Measurements from ENCODE around the gene ENAH. TPM values are rescaled to one million over a fixed set of nuclear protein-coding genes. Genes with fewer than 3 reads are reported as not detected.

The ENAH gene
- total and polyA plus RNA-seq, 9 of the 15 experiments (the other 6 are each of a cell fraction or from before 2014, with no cell fraction given), result 0.03 to 1.2 (median 0.15) TPM

DNA sequence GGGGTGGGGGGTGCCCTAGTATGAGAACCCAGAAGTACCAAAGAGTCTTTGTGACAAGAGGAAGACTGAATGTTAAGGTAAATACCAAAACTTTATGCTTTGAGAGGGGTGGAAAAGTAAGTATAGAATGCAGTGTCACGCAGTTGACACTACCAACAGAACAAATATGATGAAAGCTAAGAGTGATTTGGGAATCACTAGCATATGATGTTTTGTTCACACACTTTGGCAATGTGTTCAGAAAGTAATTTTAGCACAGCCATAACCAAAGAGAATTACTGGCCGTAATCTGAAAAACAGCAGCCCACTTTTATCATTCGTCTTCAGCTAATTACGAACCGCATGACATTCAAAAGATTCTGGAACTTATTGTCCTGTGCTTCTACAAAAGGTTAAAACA is 59.5 kb downstream of the ENAH start:
- H3K79me2 ChIP-seq (ENCODE audit: control insufficient read depth, insufficient read depth, low read length), result no peaks in the 10 kb centered on the region
- FAIRE-seq (peak; percentile 70), ATAC-seq (no peak), DNase-seq (ENCODE audit: extremely low read depth in 1 of 4, low spot score in 3 of 4) (no peak)
- CTCF ChIA-PET (ENCODE audit: low intra/inter-chr PET ratio), result no interaction called here
- 4% methylated on average over 5 of the region's 5 CpGs for WGBS (ENCODE audit: insufficient coverage, low coverage, missing lambda C conversion rate)
- in situ Hi-C loops (cut with MboI), result no loop called here
- H3K4me2 ChIP-seq (ENCODE audit: insufficient read depth, low read length), result no peak overlapping the region
- H3K27me3 ChIP-seq (ENCODE audit: control insufficient read depth in 2 of 2, insufficient read depth in 2 of 2, low read length in 2 of 2), result peaks cover 10 to 11% of the 10 kb centered on the region in 2 experiments
- H3K36me3 ChIP-seq (ENCODE audit: control insufficient read depth, insufficient read depth, low read length), result no peaks in the 10 kb centered on the region
- no peak overlapping the region for H3K27ac ChIP-seq (ENCODE audit: extremely low read depth, low read depth, low read length)
- no peaks in the 10 kb centered on the region for H3K9me1 ChIP-seq (ENCODE audit: control insufficient read depth, insufficient read depth, low read length)
- intact Hi-C loops (cut with micrococcal nuclease), result no loop called here
- no TSS peak for BruUV-seq (replicated peaks)
- H2AFZ ChIP-seq (ENCODE audit: low read depth, low read length), result no peak overlapping the region
- H4K20me1 ChIP-seq (replicated peaks; ENCODE audit: control insufficient read depth, insufficient read depth, low read length), result no peaks in the 10 kb centered on the region
- POLR2A ChIA-PET, result no interaction called here
- no peak overlapping the region for H3K9ac ChIP-seq (ENCODE audit: insufficient read depth in 1 of 2, low read depth in 2 of 2, low read length in 2 of 2)
- H3K9me3 ChIP-seq (replicated peaks; ENCODE audit: control insufficient read depth, insufficient read depth, low read depth, low read length), result no peaks in the 10 kb centered on the region
- H3K4me3 ChIP-seq, result no peak overlapping the region
- H3K4me1 ChIP-seq (replicated peaks in 1 of 2; ENCODE audit: control insufficient read depth in 2 of 2, insufficient read depth in 2 of 2, low read length in 2 of 2), result no peaks in the 10 kb centered on the region
- TF ChIP-seq SIRT6 (IDR thresholded peaks at IDR 0.05; ENCODE audit: low read depth, low read length) (no peak), ZNF311 (CRISPR knock-in tag; IDR thresholded peaks at IDR 0.05) (no peak), KLF1 (tag; IDR thresholded peaks at IDR 0.05) (no peak), SRF (CRISPR knock-in tag; IDR thresholded peaks at IDR 0.05) (no peak), SMARCC2 (IDR thresholded peaks at IDR 0.05; ENCODE audit: low read depth) (no peak), CHD2 (IDR thresholded peaks at IDR 0.05; ENCODE audit: low read depth, low read length) (no peak), GATAD2B (IDR thresholded peaks at IDR 0.05; ENCODE audit: borderline replicate concordance) (no peak), ZNF253 (CRISPR knock-in tag; conservative IDR thresholded peaks at IDR 0.05) (no peak)
- TF ChIP-seq, protein P1, sequence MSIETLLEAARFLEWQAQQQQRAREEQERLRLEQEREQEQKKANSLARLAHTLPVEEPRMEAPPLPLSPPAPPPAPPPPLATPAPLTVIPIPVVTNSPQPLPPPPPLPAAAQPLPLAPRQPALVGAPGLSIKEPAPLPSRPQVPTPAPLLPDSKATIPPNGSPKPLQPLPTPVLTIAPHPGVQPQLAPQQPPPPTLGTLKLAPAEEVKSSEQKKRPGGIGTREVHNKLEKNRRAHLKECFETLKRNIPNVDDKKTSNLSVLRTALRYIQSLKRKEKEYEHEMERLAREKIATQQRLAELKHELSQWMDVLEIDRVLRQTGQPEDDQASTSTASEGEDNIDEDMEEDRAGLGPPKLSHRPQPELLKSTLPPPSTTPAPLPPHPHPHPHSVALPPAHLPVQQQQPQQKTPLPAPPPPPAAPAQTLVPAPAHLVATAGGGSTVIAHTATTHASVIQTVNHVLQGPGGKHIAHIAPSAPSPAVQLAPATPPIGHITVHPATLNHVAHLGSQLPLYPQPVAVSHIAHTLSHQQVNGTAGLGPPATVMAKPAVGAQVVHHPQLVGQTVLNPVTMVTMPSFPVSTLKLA (conservative IDR thresholded peaks at IDR 0.05), result no peak
- TF ChIP-seq, protein P2, sequence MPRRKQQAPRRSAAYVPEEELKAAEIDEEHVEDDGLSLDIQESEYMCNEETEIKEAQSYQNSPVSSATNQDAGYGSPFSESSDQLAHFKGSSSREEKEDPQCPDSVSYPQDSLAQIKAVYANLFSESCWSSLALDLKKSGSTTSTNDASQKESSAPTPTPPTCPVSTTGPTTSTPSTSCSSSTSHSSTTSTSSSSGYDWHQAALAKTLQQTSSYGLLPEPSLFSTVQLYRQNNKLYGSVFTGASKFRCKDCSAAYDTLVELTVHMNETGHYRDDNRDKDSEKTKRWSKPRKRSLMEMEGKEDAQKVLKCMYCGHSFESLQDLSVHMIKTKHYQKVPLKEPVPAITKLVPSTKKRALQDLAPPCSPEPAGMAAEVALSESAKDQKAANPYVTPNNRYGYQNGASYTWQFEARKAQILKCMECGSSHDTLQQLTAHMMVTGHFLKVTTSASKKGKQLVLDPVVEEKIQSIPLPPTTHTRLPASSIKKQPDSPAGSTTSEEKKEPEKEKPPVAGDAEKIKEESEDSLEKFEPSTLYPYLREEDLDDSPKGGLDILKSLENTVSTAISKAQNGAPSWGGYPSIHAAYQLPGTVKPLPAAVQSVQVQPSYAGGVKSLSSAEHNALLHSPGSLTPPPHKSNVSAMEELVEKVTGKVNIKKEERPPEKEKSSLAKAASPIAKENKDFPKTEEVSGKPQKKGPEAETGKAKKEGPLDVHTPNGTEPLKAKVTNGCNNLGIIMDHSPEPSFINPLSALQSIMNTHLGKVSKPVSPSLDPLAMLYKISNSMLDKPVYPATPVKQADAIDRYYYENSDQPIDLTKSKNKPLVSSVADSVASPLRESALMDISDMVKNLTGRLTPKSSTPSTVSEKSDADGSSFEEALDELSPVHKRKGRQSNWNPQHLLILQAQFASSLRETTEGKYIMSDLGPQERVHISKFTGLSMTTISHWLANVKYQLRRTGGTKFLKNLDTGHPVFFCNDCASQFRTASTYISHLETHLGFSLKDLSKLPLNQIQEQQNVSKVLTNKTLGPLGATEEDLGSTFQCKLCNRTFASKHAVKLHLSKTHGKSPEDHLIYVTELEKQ (CRISPR knock-in tag; IDR thresholded peaks at IDR 0.05), result no peak
- TF ChIP-seq, protein P3, sequence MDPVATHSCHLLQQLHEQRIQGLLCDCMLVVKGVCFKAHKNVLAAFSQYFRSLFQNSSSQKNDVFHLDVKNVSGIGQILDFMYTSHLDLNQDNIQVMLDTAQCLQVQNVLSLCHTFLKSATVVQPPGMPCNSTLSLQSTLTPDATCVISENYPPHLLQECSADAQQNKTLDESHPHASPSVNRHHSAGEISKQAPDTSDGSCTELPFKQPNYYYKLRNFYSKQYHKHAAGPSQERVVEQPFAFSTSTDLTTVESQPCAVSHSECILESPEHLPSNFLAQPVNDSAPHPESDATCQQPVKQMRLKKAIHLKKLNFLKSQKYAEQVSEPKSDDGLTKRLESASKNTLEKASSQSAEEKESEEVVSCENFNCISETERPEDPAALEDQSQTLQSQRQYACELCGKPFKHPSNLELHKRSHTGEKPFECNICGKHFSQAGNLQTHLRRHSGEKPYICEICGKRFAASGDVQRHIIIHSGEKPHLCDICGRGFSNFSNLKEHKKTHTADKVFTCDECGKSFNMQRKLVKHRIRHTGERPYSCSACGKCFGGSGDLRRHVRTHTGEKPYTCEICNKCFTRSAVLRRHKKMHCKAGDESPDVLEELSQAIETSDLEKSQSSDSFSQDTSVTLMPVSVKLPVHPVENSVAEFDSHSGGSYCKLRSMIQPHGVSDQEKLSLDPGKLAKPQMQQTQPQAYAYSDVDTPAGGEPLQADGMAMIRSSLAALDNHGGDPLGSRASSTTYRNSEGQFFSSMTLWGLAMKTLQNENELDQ (CRISPR knock-in tag; IDR thresholded peaks at IDR 0.05; ENCODE audit: borderline replicate concordance), result no peak
- TF ChIP-seq, protein P4, sequence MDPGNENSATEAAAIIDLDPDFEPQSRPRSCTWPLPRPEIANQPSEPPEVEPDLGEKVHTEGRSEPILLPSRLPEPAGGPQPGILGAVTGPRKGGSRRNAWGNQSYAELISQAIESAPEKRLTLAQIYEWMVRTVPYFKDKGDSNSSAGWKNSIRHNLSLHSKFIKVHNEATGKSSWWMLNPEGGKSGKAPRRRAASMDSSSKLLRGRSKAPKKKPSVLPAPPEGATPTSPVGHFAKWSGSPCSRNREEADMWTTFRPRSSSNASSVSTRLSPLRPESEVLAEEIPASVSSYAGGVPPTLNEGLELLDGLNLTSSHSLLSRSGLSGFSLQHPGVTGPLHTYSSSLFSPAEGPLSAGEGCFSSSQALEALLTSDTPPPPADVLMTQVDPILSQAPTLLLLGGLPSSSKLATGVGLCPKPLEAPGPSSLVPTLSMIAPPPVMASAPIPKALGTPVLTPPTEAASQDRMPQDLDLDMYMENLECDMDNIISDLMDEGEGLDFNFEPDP (CRISPR knock-in tag; IDR thresholded peaks at IDR 0.05), result no peak
